Esophagus muscularis mucosa (tissue), 4 donors: ENCODE measurements around the gene TMEM120B. TPM values are rescaled to one million over a fixed set of nuclear protein-coding genes. Genes with fewer than 3 reads are reported as not detected.
A peak's percentile ranks its signal among the peaks of the same experiment; 100 is the strongest.

Source experiments
- DNase-seq: peaks from one replicate; pipeline ENCODE4 v3.0.0-alpha.2; 2017; ENCODE audit errors: extremely low spot score
- H3K27ac ChIP-seq, 4 donors: fragments of 200-600 bp; sonication (generic); replicated peaks in 1 of 4; 1 replicate in 3 of 4; 2 replicates in 1 of 4; pipeline ENCODE4 v1.5.1; 2016 to 2019; ENCODE audit warnings: mild to moderate bottlenecking in 1 of 4
- H3K27me3 ChIP-seq, 4 donors: fragments of 200-600 bp; sonication (generic); one replicate each; pipeline versions ENCODE4 v1.5.1 to v1.6.0; 2016 to 2019
- H3K36me3 ChIP-seq, 4 donors: fragments of 200-600 bp; sonication (generic); one replicate each; pipeline ENCODE4 v1.5.1; 2016 to 2019
- H3K4me1 ChIP-seq, 4 donors: fragments of 200-600 bp; sonication (generic); one replicate each; pipeline ENCODE4 v1.5.1; 2016 to 2019
- H3K4me3 ChIP-seq, 4 donors: fragments of 200-600 bp; sonication (generic); 1 replicate in 2 of 4; 2 replicates in 2 of 4; pipeline ENCODE4 v1.5.1; 2016 to 2019; ENCODE audit warnings: mild to moderate bottlenecking in 4 of 4, moderate library complexity in 1 of 4
- H3K9me3 ChIP-seq, 4 donors: fragments of 200-600 bp; sonication (generic); 1 replicate in 3 of 4; 2 replicates in 1 of 4; pipeline ENCODE4 v1.5.1; 2016 to 2019
- EP300 ChIP-seq: sonication (generic); formaldehyde crosslinking; IDR thresholded peaks from one replicate; pipeline ENCODE4 v1.6.1; 2017; ENCODE audit warnings: antibody characterized with exemption
- POLR2A ChIP-seq: fragments of 450-650 bp; IDR thresholded peaks from one replicate; pipeline ENCODE4 v1.6.1; 2017; ENCODE audit warnings: antibody characterized with exemption, moderate library complexity, mild to moderate bottlenecking, low read depth
- POLR2AphosphoS5 ChIP-seq, 2 donors: sonication (generic); formaldehyde crosslinking; IDR thresholded peaks; one replicate each; pipeline ENCODE4 v1.6.1; 2017; ENCODE audit warnings: antibody characterized with exemption in 2 of 2
- WGBS: methylation state at CpG from one replicate; pipeline ENCODE4 v1.1.5; 2018; 5-methylcytosine and 5-hydroxymethylcytosine counted together
- intact Hi-C: fragments of 100-400 bp; cut with DNase I; formaldehyde crosslinking; loops from one replicate; pipeline ENCODE4 v1.15.1; 2023
- total RNA-seq, 4 donors: library from RNA; depleted of rRNA; stranded (reverse); fragments of >200 nt; gene quantifications; one replicate each; pipeline versions ENCODE4 v1.1.0 to v1.2.1, GENCODE V29; 2016
- TF ChIP-seq, protein P1 (sequence below), 3 experiments: fragments of 200-600 bp in 2 of 3; fragments of 450-650 bp in 1 of 3; sonication (generic) in 2 of 3; IDR thresholded peaks; one replicate each; pipeline ENCODE4 v1.5.1; 2017 to 2019; ENCODE audit warnings: antibody characterized with exemption in 3 of 3, mild to moderate bottlenecking in 2 of 3, moderate library complexity in 1 of 3

Gene TMEM120B
- total RNA-seq, 4 donors from 2014 or later: 4.5 to 14.1 (median 6.4) TPM

DNA sequence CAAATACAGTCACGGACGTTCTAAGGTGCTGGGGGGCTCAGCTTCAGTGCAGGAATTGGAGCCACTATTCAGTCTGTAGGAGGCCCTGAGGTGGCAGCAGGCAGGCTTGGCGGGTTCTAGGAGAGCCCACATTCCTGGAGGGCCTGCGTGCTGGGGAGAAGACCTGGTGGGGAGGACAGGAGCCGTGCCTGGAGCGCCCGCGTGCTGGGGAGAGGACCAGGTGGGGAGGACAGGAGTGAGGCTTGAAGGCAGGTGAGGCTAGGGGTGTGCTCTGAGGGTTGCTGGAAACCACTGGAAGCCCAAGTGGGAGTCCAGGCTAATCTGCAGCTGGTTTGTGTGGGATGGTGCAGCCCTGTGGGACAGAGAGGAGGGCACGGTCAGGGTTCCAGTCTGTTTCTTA, 57.8 kb downstream of the TMEM120B start:
- intact Hi-C loops: no loop called here
- Histone ChIP-seq H3K9me3 (no peaks in the 10 kb centered on the region), H3K27ac (no peak overlapping the region), H3K27me3 (no peaks in the 10 kb centered on the region), H3K36me3 (peaks cover 0 to 3% (median 0%) of the 10 kb centered on the region in 4 donors), H3K4me1 (peaks cover 57 to 79% (median 64%) of the 10 kb centered on the region in 4 donors), H3K4me3 (no peak overlapping the region)
- DNase-seq: no peak
- TF ChIP-seq POLR2A (no peak), EP300 (no peak)
- WGBS: 77% methylated on average over 9 of the region's 9 CpGs

GRCh38 chr12:121770813-121771625, 58.5 kb downstream of the TMEM120B start:
- no peaks in the 10 kb centered on the region for H3K27me3 ChIP-seq
- 86% methylated on average over 19 of the region's 25 CpGs for WGBS
- no peaks in the 10 kb centered on the region for H3K36me3 ChIP-seq
- no peak for DNase-seq
- H3K4me1 ChIP-seq: peaks cover 59 to 79% (median 63%) of the 10 kb centered on the region in 4 donors
- intact Hi-C loops: no loop called here
- H3K27ac ChIP-seq: no peak overlapping the region
- H3K4me3 ChIP-seq: no peak overlapping the region
- no peaks in the 10 kb centered on the region for H3K9me3 ChIP-seq
- TF ChIP-seq POLR2AphosphoS5 (IDR thresholded peaks at IDR 0.05) (no peak), EP300 (no peak)

GRCh38 chr12:121773011-121773777, 60.6 kb downstream of the TMEM120B start:
- Histone ChIP-seq H3K4me3 (peak overlapping the region in 2 of 4 donors; percentile 17 to 31), H3K9me3 (no peaks in the 10 kb centered on the region), H3K27me3 (no peaks in the 10 kb centered on the region), H3K36me3 (no peaks in the 10 kb centered on the region), H3K4me1 (peaks cover 41 to 64% (median 46%) of the 10 kb centered on the region in 4 donors), H3K27ac (peak overlapping the region; percentile 70 to 75 (median 71))
- TF ChIP-seq, protein P1, sequence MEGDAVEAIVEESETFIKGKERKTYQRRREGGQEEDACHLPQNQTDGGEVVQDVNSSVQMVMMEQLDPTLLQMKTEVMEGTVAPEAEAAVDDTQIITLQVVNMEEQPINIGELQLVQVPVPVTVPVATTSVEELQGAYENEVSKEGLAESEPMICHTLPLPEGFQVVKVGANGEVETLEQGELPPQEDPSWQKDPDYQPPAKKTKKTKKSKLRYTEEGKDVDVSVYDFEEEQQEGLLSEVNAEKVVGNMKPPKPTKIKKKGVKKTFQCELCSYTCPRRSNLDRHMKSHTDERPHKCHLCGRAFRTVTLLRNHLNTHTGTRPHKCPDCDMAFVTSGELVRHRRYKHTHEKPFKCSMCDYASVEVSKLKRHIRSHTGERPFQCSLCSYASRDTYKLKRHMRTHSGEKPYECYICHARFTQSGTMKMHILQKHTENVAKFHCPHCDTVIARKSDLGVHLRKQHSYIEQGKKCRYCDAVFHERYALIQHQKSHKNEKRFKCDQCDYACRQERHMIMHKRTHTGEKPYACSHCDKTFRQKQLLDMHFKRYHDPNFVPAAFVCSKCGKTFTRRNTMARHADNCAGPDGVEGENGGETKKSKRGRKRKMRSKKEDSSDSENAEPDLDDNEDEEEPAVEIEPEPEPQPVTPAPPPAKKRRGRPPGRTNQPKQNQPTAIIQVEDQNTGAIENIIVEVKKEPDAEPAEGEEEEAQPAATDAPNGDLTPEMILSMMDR (IDR thresholded peaks at IDR 0.05): peak; percentile 84 to 91 (median 89)
- TF ChIP-seq POLR2AphosphoS5 (IDR thresholded peaks at IDR 0.05): peak; percentile 29 to 42
- no peak for TF ChIP-seq EP300
- TF ChIP-seq POLR2A: no peak
- no peak for DNase-seq
- intact Hi-C loops: loop anchor here (1.0 kb wide), 1 partner anchor 76 kb away; no protein-coding TSS in a partner anchor
- WGBS: 39% methylated on average over 12 of the region's 14 CpGs

DNA sequence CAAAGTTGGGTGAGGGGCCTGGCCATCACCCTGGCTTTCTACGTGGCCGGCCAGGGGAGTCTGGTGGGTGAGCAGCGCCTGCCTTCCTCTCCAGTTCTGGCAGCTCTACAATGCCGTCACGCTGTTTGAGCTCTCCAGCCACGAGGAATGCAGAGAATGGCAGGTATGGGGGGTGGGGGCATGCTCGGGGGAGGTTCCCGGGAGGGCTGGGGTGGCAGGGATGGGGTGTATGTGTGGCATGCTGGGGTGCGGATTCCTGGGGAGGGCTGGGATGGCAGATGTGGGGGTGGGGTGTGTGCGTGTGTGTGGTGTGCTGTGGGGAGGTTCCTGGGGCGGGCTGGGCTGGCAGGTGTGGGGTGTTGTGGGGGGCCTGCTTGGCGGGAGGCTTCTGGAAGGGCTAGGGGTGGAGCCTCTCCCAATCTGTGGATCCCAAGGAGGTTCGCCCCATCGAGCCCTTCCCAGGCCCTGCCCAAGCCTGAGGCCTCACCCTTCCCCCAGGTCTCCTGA, 62.5 kb downstream of the TMEM120B start:
- DNase-seq: no peak
- 83% methylated on average over 6 of the region's 14 CpGs for WGBS
- H3K4me1 ChIP-seq: peaks cover 32 to 51% (median 38%) of the 10 kb centered on the region in 4 donors
- no peak for TF ChIP-seq EP300
- TF ChIP-seq POLR2AphosphoS5 (IDR thresholded peaks at IDR 0.05): no peak
- peak overlapping the region; percentile 11 to 75 (median 57) for H3K27ac ChIP-seq
- H3K9me3 ChIP-seq: no peaks in the 10 kb centered on the region
- H3K36me3 ChIP-seq: peaks cover 0 to 14% (median 12%) of the 10 kb centered on the region in 4 donors
- H3K27me3 ChIP-seq: no peaks in the 10 kb centered on the region
- no peak overlapping the region for H3K4me3 ChIP-seq
- intact Hi-C loops: no loop called here

GRCh38 chr12:121775501-121775900, 62.9 kb downstream of the TMEM120B start:
- intact Hi-C loops: no loop called here
- Histone ChIP-seq H3K27ac (peak overlapping the region in 3 of 4 donors; percentile 3 to 52 (median 43)), H3K4me3 (no peak overlapping the region), H3K9me3 (no peaks in the 10 kb centered on the region), H3K36me3 (peaks cover 0 to 17% (median 16%) of the 10 kb centered on the region in 4 donors), H3K4me1 (peaks cover 32 to 48% (median 36%) of the 10 kb centered on the region in 4 donors), H3K27me3 (no peaks in the 10 kb centered on the region)
- DNase-seq: no peak
- TF ChIP-seq EP300 (no peak), POLR2AphosphoS5 (IDR thresholded peaks at IDR 0.05) (no peak), POLR2A (no peak)
- TF ChIP-seq, protein P1 (IDR thresholded peaks at IDR 0.05): no peak
- 77% methylated on average over 16 of the region's 16 CpGs for WGBS
